Germinal center (tissue), 1 donor: ENCODE results near the gene FXYD7.

Experiments
- DNase-seq: peaks from one replicate; pipeline ENCODE4 v3.0.0; 2012; ENCODE audit warnings: mixed read lengths, low spot score

Gene FXYD7

DNA sequence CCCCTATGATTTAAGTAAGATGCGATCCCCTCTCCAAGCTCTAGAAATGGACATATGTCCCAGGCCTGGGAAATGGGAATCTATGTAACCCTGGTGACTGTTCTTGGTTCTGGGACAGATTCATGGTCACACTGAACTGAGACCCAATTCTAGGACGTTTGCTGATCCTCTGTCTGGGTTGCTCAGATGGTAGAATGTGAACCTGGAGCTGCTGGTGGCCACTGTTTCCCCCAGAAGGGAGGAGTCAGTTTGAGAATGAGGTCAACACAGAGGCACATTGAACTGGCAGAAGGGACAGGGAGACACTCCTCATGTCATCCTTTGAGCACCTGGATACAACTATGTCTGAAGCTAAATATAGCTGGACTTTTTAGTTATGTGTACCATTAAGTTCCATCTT is 56.4 kb downstream of the FXYD7 start:
- no peak for DNase-seq

DNA sequence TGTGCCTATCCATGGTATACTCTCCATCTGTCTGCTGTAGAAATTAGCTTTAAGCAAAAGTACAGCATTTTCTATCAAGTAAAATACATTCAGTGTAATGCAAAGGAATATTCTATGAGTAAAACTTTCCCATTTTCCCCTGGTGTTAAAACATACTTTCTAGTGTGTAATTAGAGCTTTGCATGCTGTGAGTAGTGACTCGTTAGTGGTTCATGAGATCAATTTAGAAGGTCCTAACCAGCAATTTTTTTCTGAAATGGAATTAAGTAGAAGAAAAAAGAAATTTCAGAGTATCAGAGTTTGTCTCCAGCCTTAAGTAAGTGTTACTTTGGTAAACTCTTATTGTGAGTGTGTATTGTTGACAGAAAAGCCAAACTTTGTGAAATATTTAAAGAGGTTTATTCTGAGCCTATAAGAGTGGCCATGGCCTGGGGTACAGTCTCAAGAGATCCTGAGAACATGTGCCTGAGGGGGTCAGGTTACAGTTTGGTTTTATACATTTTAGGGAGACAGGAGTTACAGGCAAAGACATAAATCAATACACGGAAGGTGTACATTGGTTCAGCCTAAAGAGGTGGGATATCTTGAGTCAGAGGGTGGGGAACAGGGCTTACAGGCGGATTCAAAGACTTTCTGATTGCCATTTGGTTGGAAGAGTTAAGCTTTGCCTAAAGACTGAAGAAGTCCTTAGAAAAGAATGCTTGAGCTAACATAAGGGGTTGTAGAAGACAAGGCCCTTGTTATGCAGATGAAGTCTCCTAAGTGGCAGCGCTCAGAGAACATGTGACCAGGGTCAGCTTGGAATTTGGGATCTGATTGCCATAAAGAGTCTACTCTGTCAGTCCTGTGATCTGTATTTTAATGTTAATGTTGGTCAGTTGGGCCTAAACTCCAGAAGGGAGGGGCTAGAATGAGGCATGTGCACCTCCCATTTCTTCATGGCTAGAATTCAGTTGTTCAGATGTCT is 60.0 kb downstream of the FXYD7 start:
- DNase-seq, result no peak
